GM23248 (cell line): ENCODE data around the gene CAMK2B.

Experiments used
- EZH2 ChIP-seq: fragments of 200-600 bp; sonication (generic); IDR thresholded peaks from 2 replicates; pipeline ENCODE4 v1.6.1; 2018; ENCODE audit warnings: antibody characterized with exemption, mild to moderate bottlenecking; ENCODE audit not compliant: insufficient read depth, poor library complexity, severe bottlenecking
- EZH2phosphoT487 ChIP-seq: fragments of 200-600 bp; sonication (generic); IDR thresholded peaks from 2 replicates; pipeline ENCODE4 v1.6.1; 2018; ENCODE audit warnings: antibody characterized with exemption, moderate library complexity, mild to moderate bottlenecking, low read depth; ENCODE audit not compliant: insufficient read depth

- TF ChIP-seq EZH2 (no peak), EZH2phosphoT487 (no peak)
Measured at GRCh38 chr7:44269943-44270493, 55.4 kb downstream of the CAMK2B start.
